ENCODE measurements around the gene AMMECR1L. TPM values are rescaled to one million over a fixed set of nuclear protein-coding genes. Genes with fewer than 3 reads are reported as not detected.

The AMMECR1L gene
- total and polyA plus RNA-seq, 4 donors: 1.5 to 8.0 (median 6.1) TPM

- TF ChIP-seq HNF4A (conservative IDR thresholded peaks at IDR 0.05) (no peak), HNF4G (IDR thresholded peaks at IDR 0.05) (no peak), ZBTB33 (IDR thresholded peaks at IDR 0.05) (no peak), ATF3 (IDR thresholded peaks at IDR 0.05) (no peak), SP1 (IDR thresholded peaks at IDR 0.05) (no peak), EGR1 (IDR thresholded peaks at IDR 0.05; ENCODE audit: low read depth in 2 of 2) (no peak), YY1 (IDR thresholded peaks at IDR 0.05) (no peak), RXRA (IDR thresholded peaks at IDR 0.05) (no peak), FOXA2 (IDR thresholded peaks at IDR 0.05) (no peak), MAX (IDR thresholded peaks at IDR 0.05) (no peak), REST (IDR thresholded peaks at IDR 0.05) (no peak), NR2F2 (IDR thresholded peaks at IDR 0.05) (no peak), FOXA1 (IDR thresholded peaks at IDR 0.05) (no peak), GABPA (IDR thresholded peaks at IDR 0.05 in 1 of 2, conservative IDR thresholded peaks at IDR 0.05 in 1 of 2) (no peak), RAD21 (IDR thresholded peaks at IDR 0.05) (no peak), TAF1 (conservative IDR thresholded peaks at IDR 0.05) (no peak), CTCF (IDR thresholded peaks at IDR 0.05; ENCODE audit: low read depth, low read length, missing input control) (no peak), JUND (IDR thresholded peaks at IDR 0.05) (no peak)
- DNase-seq (ENCODE audit: low spot score): no peak
- H3K9me3 ChIP-seq (ENCODE audit: control insufficient read depth in 4 of 4, low read length in 3 of 4): no peaks in the 10 kb centered on the region
- H3K27ac ChIP-seq (ENCODE audit: low read depth in 1 of 2, low read length in 2 of 2): no peak overlapping the region
- no peaks in the 10 kb centered on the region for H3K4me1 ChIP-seq (ENCODE audit: control insufficient read depth in 4 of 4, insufficient read depth in 4 of 4, low read length in 3 of 4)
- H3K27me3 ChIP-seq (ENCODE audit: control insufficient read depth in 4 of 4, insufficient read depth in 4 of 4, low read length in 3 of 4): no peaks in the 10 kb centered on the region
- no peak overlapping the region for H3K9ac ChIP-seq (ENCODE audit: low read depth in 1 of 2, low read length in 2 of 2)
- no peaks in the 10 kb centered on the region for H3K36me3 ChIP-seq (ENCODE audit: control insufficient read depth in 4 of 4, insufficient read depth in 3 of 4, low read depth in 1 of 4, low read length in 3 of 4)
- H3K4me3 ChIP-seq (ENCODE audit: low read depth in 1 of 3, low read length in 3 of 3): no peak overlapping the region
- 94% methylated on average over 3 of the region's 3 CpGs for WGBS
These were observed 41.6 kb upstream of the AMMECR1L start for GRCh38 chr2:127927384-127927783.

All from liver (tissue), 9 donors.